Sigmoid colon (tissue), 7 donors: ENCODE results near the gene TMEM145. TPM values are rescaled to one million over a fixed set of nuclear protein-coding genes. Genes with fewer than 3 reads are reported as not detected.

Experiments
- DNase-seq: peaks from one replicate; pipeline ENCODE4 v3.0.0-alpha.2; 2019
- H3K27ac ChIP-seq, 4 donors: fragments of 200-600 bp; sonication (generic); one replicate each; pipeline ENCODE4 v1.5.1; 2016 to 2019; ENCODE audit warnings: mild to moderate bottlenecking in 1 of 4
- H3K27me3 ChIP-seq, 3 donors: fragments of 200-600 bp; sonication (generic); one replicate each; pipeline ENCODE4 v1.5.1; 2019; ENCODE audit warnings: mild to moderate bottlenecking in 1 of 3
- H3K36me3 ChIP-seq, 4 donors: fragments of 200-600 bp; sonication (generic); one replicate each; pipeline ENCODE4 v1.5.1; 2016 to 2019
- H3K4me1 ChIP-seq, 4 donors: fragments of 200-600 bp; sonication (generic); one replicate each; pipeline ENCODE4 v1.5.1; 2017 to 2019
- H3K4me3 ChIP-seq, 4 donors: fragments of 200-600 bp; sonication (generic); one replicate each; pipeline ENCODE4 v1.5.1; 2017 to 2019; ENCODE audit warnings: mild to moderate bottlenecking in 2 of 4, moderate library complexity in 1 of 4
- H3K9me3 ChIP-seq, 4 donors: fragments of 200-600 bp in 3 of 4; sonication (generic) in 3 of 4; one replicate each; pipeline versions ENCODE4 v1.5.1 to v1.6.1; 2013 to 2019
- CTCF ChIP-seq, 4 experiments: fragments of 450-650 bp in 3 of 4; fragments of 200-600 bp in 1 of 4; IDR thresholded peaks; one replicate each; pipeline ENCODE4 v1.5.1; 2016 to 2019; ENCODE audit warnings: antibody characterized with exemption in 4 of 4, mild to moderate bottlenecking in 3 of 4, moderate library complexity in 2 of 4
- EP300 ChIP-seq, 4 donors: sonication (generic); formaldehyde crosslinking; IDR thresholded peaks; one replicate each; pipeline ENCODE4 v1.6.1; 2017; ENCODE audit warnings: antibody characterized with exemption in 4 of 4
- POLR2A ChIP-seq, 2 donors: fragments of 450-650 bp; IDR thresholded peaks; one replicate each; pipeline ENCODE4 v1.6.1; 2016; ENCODE audit warnings: antibody characterized with exemption in 2 of 2, mild to moderate bottlenecking in 2 of 2, moderate library complexity in 2 of 2
- POLR2AphosphoS5 ChIP-seq, 4 donors: sonication (generic); formaldehyde crosslinking; IDR thresholded peaks; one replicate each; pipeline ENCODE4 v1.6.1; 2017; ENCODE audit warnings: antibody characterized with exemption in 4 of 4
- WGBS, 2 donors: extraction: QIAGEN DNeasy Blood & Tissue Kit; methylation state at CpG; one replicate each; pipeline ENCODE4 v1.1.7; 2013; 5-methylcytosine and 5-hydroxymethylcytosine counted together
- intact Hi-C: fragments of 100-400 bp; cut with DNase I; formaldehyde crosslinking; loops from one replicate; pipeline ENCODE4 v1.15.1; 2023
- polyA plus RNA-seq, 3 donors: library from polyadenylated mRNA; stranded (reverse); fragments of 200-250 nt; gene quantifications; one replicate each; pipeline ENCODE4 v1.2.3, GENCODE V29; 2013
- total RNA-seq, 4 donors: library from RNA; depleted of rRNA; stranded (reverse); fragments of >200 nt; gene quantifications; one replicate each; pipeline ENCODE4 v1.1.0, GENCODE V29; 2016
- donor health status: healthy with polysubstance abuse.
- donor health status: Bipolar disorder and iron deficiency.
- donor health status: healthy.

Gene TMEM145
- total and polyA plus RNA-seq, 7 donors: 0.54 to 4.4 (median 0.65) TPM; not detected in 3

GRCh38 chr19:42333018-42333417, 19.9 kb downstream of the TMEM145 start:
- Histone ChIP-seq H3K4me1 (peaks cover 0 to 10% (median under 1%) of the 10 kb centered on the region in 4 donors), H3K27ac (no peak overlapping the region), H3K27me3 (no peaks in the 10 kb centered on the region), H3K36me3 (peaks cover 0 to 36% (median 8%) of the 10 kb centered on the region in 4 donors), H3K9me3 (no peaks in the 10 kb centered on the region), H3K4me3 (no peak overlapping the region)
- 96 to 97% methylated on average over 3 of the region's 3 CpGs for WGBS, 2 donors
- TF ChIP-seq CTCF (IDR thresholded peaks at IDR 0.05) (no peak), POLR2AphosphoS5 (IDR thresholded peaks at IDR 0.05) (no peak), POLR2A (IDR thresholded peaks at IDR 0.05) (no peak), EP300 (IDR thresholded peaks at IDR 0.05) (no peak)
- DNase-seq: no peak
- intact Hi-C loops: no loop called here

- Histone ChIP-seq H3K36me3 (peaks cover 0 to 41% (median 8%) of the 10 kb centered on the region in 4 donors), H3K4me3 (no peak overlapping the region), H3K27ac (no peak overlapping the region), H3K4me1 (peaks cover 0 to 6% (median 0%) of the 10 kb centered on the region in 4 donors), H3K9me3 (no peaks in the 10 kb centered on the region), H3K27me3 (no peaks in the 10 kb centered on the region)
- 89 to 91% methylated on average over 21 of the region's 21 CpGs for WGBS, 2 donors
- TF ChIP-seq POLR2A (IDR thresholded peaks at IDR 0.05) (no peak), EP300 (IDR thresholded peaks at IDR 0.05) (no peak), POLR2AphosphoS5 (IDR thresholded peaks at IDR 0.05) (no peak), CTCF (IDR thresholded peaks at IDR 0.05) (no peak)
- intact Hi-C loops: no loop called here
- DNase-seq: no peak
These were observed 21.0 kb downstream of the TMEM145 start for GRCh38 chr19:42333975-42334696.

- Histone ChIP-seq H3K4me1 (peaks cover 0 to 6% (median 0%) of the 10 kb centered on the region in 4 donors), H3K4me3 (no peak overlapping the region), H3K36me3 (peaks cover 0 to 48% (median 8%) of the 10 kb centered on the region in 4 donors), H3K9me3 (no peaks in the 10 kb centered on the region), H3K27ac (no peak overlapping the region), H3K27me3 (no peaks in the 10 kb centered on the region)
- intact Hi-C loops: no loop called here
- no peak for DNase-seq
- 92 to 93% methylated on average over 13 of the region's 13 CpGs for WGBS, 2 donors
- no peak for TF ChIP-seq POLR2A (IDR thresholded peaks at IDR 0.05)
- no peak for TF ChIP-seq CTCF (IDR thresholded peaks at IDR 0.05)
- no peak for TF ChIP-seq EP300 (IDR thresholded peaks at IDR 0.05)
- TF ChIP-seq POLR2AphosphoS5 (IDR thresholded peaks at IDR 0.05): no peak
These were observed 21.7 kb downstream of the TMEM145 start for GRCh38 chr19:42334697-42335373.

GRCh38 chr19:42335374-42335936, 22.3 kb downstream of the TMEM145 start:
- Histone ChIP-seq H3K9me3 (no peaks in the 10 kb centered on the region), H3K36me3 (peaks cover 0 to 50% (median 8%) of the 10 kb centered on the region in 4 donors), H3K27me3 (no peaks in the 10 kb centered on the region), H3K27ac (no peak overlapping the region), H3K4me1 (peaks cover 0 to 6% (median 0%) of the 10 kb centered on the region in 4 donors), H3K4me3 (no peak overlapping the region)
- TF ChIP-seq POLR2A (IDR thresholded peaks at IDR 0.05): no peak
- TF ChIP-seq POLR2AphosphoS5 (IDR thresholded peaks at IDR 0.05): no peak
- TF ChIP-seq CTCF (IDR thresholded peaks at IDR 0.05): no peak
- no peak for TF ChIP-seq EP300 (IDR thresholded peaks at IDR 0.05)
- intact Hi-C loops: no loop called here
- WGBS, 2 donors: 90 to 91% methylated on average over 7 of the region's 7 CpGs
- no peak for DNase-seq
